Measurements from ENCODE around the gene SARS1. TPM values are rescaled to one million over a fixed set of nuclear protein-coding genes. Genes with fewer than 3 reads are reported as not detected.

The SARS1 gene
- total RNA-seq, 2 experiments from 2014 or later: 277 to 290 TPM

GRCh38 chr1:109243860-109244552 is 30.3 kb downstream of the SARS1 start:
- ChIA-PET POLR2A (interaction anchor here (0.9 kb wide), 1 partner anchor 13 kb away, joined by 3 read pairs; no protein-coding TSS in a partner anchor), CTCF (ENCODE audit: unreplicated experiment) (no interaction called here)
- Histone ChIP-seq H4K20me1 (ENCODE audit: insufficient read depth, low read length) (no peaks in the 10 kb centered on the region), H3K9me2 (ENCODE audit: insufficient read depth, low read length) (no peaks in the 10 kb centered on the region), H2AFZ (ENCODE audit: low read length) (no peak overlapping the region), H3K4me2 (ENCODE audit: low read length) (no peak overlapping the region), H3K4me3 (ENCODE audit: low read depth, low read length, poor library complexity, severe bottlenecking) (no peak overlapping the region), H3K9me3 (ENCODE audit: low read length) (no peaks in the 10 kb centered on the region), H3K27ac (ENCODE audit: low read depth, low read length, poor library complexity, severe bottlenecking) (no peak overlapping the region), H3K79me2 (ENCODE audit: insufficient read depth, low read depth, low read length) (no peaks in the 10 kb centered on the region), H3K36me3 (ENCODE audit: insufficient read depth, low read length) (peaks cover 4% of the 10 kb centered on the region; the same call in 1 of the 2 replicates), H3K4me1 (ENCODE audit: insufficient read depth, low read length, poor library complexity, severe bottlenecking) (peaks cover 3% of the 10 kb centered on the region)
- DNase-seq (ENCODE audit: low spot score): no peak
- TF ChIP-seq EZH2phosphoT487 (IDR thresholded peaks at IDR 0.05; ENCODE audit: borderline replicate concordance, low read depth, low read length): no peak
- no peak for TF ChIP-seq CTCF (conservative IDR thresholded peaks at IDR 0.05; ENCODE audit: low read length)
- intact Hi-C loops (cut with micrococcal nuclease; ENCODE audit: unreplicated experiment): no loop called here
- no TSS peak for BruUV-seq (replicated peaks)

- POLR2A ChIA-PET: interaction anchor here (0.6 kb wide), 2 partner anchors 150 to 270 kb away, joined by 3 to 4 read pairs; no protein-coding TSS in a partner anchor
Observed at GRCh38 chr1:109246141-109246551, 32.4 kb downstream of the SARS1 start.

More at GRCh38 chr1:109246141-109246551, 32.4 kb downstream of the SARS1 start:
- CTCF ChIA-PET (ENCODE audit: unreplicated experiment): no interaction called here
- H3K9me2 ChIP-seq (ENCODE audit: insufficient read depth, low read length): no peaks in the 10 kb centered on the region
- no peaks in the 10 kb centered on the region for H3K9me3 ChIP-seq (ENCODE audit: low read length)
- no peaks in the 10 kb centered on the region for H4K20me1 ChIP-seq (ENCODE audit: insufficient read depth, low read length)
- peaks cover 10% of the 10 kb centered on the region for H3K4me1 ChIP-seq (ENCODE audit: insufficient read depth, low read length, poor library complexity, severe bottlenecking)
- no peak for TF ChIP-seq CTCF (conservative IDR thresholded peaks at IDR 0.05; ENCODE audit: low read length)
- TF ChIP-seq EZH2phosphoT487 (IDR thresholded peaks at IDR 0.05; ENCODE audit: borderline replicate concordance, low read depth, low read length): no peak
- H3K4me3 ChIP-seq (ENCODE audit: low read depth, low read length, poor library complexity, severe bottlenecking): no peak overlapping the region
- intact Hi-C loops (cut with micrococcal nuclease; ENCODE audit: unreplicated experiment): no loop called here
- H3K27ac ChIP-seq (ENCODE audit: low read depth, low read length, poor library complexity, severe bottlenecking): no peak overlapping the region
- no peak overlapping the region for H2AFZ ChIP-seq (ENCODE audit: low read length)
- BruUV-seq (replicated peaks): no TSS peak
- no peak overlapping the region for H3K4me2 ChIP-seq (ENCODE audit: low read length)
- H3K79me2 ChIP-seq (ENCODE audit: insufficient read depth, low read depth, low read length): no peaks in the 10 kb centered on the region
- DNase-seq (ENCODE audit: low spot score): no peak
- no peaks in the 10 kb centered on the region for H3K36me3 ChIP-seq (ENCODE audit: insufficient read depth, low read length)
